DND-41 (cell line): Measurements from ENCODE around the gene TRIM56.
"Not testable (repeated sequence)": the region's sequence is repeated elsewhere in the genome, so short reads cannot be mapped to it uniquely, and the experiment has no call there.

ENCODE experiments used
- EZH2 ChIP-seq: IDR thresholded peaks from 3 replicates; pipeline ENCODE4 v1.6.1; 2012; ENCODE audit warnings: borderline replicate concordance, low read depth, mild to moderate bottlenecking, moderate library complexity, low read length, inconsistent platforms; ENCODE audit not compliant: severe bottlenecking
- TF ChIP-seq, protein P1 (sequence below): IDR thresholded peaks from 2 replicates; pipeline ENCODE4 v1.5.1; 2012; ENCODE audit warnings: borderline replicate concordance, low read length, moderate library complexity, mild to moderate bottlenecking; ENCODE audit not compliant: poor library complexity, severe bottlenecking; ENCODE audit errors: extremely low read depth

DNA sequence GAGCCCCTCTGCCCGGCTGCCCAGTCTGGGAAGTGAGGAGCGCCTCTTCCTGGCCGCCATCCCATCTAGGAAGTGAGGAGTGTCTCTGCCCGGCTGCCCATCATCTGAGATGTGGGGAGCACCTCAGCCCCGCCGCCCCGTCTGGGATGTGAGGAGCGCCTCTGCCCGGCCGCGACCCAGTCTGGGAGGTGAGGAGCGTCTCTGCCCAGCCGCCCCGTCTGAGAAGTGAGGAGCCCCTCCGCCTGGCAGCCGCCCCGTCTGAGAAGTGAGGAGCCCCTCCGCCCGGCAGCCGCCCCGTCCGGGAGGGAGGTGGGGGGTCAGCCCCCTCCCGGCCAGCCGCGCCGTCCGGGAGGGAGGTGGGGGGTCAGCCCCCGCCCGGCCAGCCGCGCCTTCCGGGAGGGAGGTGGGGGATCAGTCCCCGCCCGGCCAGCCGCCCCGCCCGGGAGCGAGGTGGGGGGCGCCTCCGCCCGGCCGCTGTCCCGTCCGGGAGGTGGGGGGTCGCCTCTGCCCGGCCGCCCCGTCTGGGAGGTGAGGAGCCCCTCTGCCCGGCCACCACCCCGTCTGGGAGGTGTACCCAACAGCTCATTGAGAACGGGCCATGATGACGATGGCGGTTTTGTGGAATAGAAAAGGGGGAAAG lies 7.1 kb downstream of the TRIM56 start:
- TF ChIP-seq, protein P1, sequence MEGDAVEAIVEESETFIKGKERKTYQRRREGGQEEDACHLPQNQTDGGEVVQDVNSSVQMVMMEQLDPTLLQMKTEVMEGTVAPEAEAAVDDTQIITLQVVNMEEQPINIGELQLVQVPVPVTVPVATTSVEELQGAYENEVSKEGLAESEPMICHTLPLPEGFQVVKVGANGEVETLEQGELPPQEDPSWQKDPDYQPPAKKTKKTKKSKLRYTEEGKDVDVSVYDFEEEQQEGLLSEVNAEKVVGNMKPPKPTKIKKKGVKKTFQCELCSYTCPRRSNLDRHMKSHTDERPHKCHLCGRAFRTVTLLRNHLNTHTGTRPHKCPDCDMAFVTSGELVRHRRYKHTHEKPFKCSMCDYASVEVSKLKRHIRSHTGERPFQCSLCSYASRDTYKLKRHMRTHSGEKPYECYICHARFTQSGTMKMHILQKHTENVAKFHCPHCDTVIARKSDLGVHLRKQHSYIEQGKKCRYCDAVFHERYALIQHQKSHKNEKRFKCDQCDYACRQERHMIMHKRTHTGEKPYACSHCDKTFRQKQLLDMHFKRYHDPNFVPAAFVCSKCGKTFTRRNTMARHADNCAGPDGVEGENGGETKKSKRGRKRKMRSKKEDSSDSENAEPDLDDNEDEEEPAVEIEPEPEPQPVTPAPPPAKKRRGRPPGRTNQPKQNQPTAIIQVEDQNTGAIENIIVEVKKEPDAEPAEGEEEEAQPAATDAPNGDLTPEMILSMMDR: not testable (repeated sequence)
- not testable (repeated sequence) for TF ChIP-seq EZH2
